Motor neuron (in vitro differentiated cells): ENCODE measurements around the gene UACA. TPM values are rescaled to one million over a fixed set of nuclear protein-coding genes. Genes with fewer than 3 reads are reported as not detected.
"Not testable (repeated sequence)": the region's sequence is repeated elsewhere in the genome, so short reads cannot be mapped to it uniquely, and the experiment has no call there.

Source experiments
- ATAC-seq, 8 experiments: fragments of 200-7000 bp; cut with Tn5 transposase; replicated peaks in 6 of 8; 2 replicates each; pipeline ENCODE4 v1.8.0; 2021; ENCODE audit warnings: mild to moderate bottlenecking in 8 of 8, moderate library complexity in 8 of 8
- H3K27ac ChIP-seq, 2 donors: fragments of 250-450 bp; sonication (Bioruptor Pico); 2 replicates each; pipeline ENCODE4 v1.9.0; 2021; ENCODE audit warnings: antibody characterized with exemption in 2 of 2, mild to moderate bottlenecking in 2 of 2, moderate library complexity in 1 of 2
- H3K4me1 ChIP-seq, 2 donors: fragments of 250-450 bp; sonication (Bioruptor Pico); replicated peaks in 1 of 2; 2 replicates each; pipeline ENCODE4 v1.6.1; 2021; ENCODE audit warnings: antibody characterized with exemption in 2 of 2, mild to moderate bottlenecking in 2 of 2, moderate library complexity in 1 of 2
- H3K4me3 ChIP-seq, 5 donors: fragments of 250-450 bp; sonication (Bioruptor Pico); 2 replicates each; pipeline ENCODE4 v1.9.0; 2021; ENCODE audit warnings: antibody characterized with exemption in 5 of 5, mild to moderate bottlenecking in 5 of 5, moderate library complexity in 4 of 5
- WGBS, 10 experiments: fragments of 450-650 bp; shearing (Covaris generic); methylation state at CpG; one replicate each; pipeline ENCODE4 v1.0.0; 2022; 5-methylcytosine and 5-hydroxymethylcytosine counted together
- in situ Hi-C, 9 experiments: fragments of 400-800 bp; cut with MboI; loops; one replicate each; pipeline ENCODE4 v1.15.0; 2021; ENCODE audit warnings: low sequenced_read_pairs in 9 of 9, low pct_unique_long_range_greater_than_20kb in 2 of 9; ENCODE audit not compliant: unreplicated experiment in 9 of 9
- total RNA-seq, 8 experiments: library from RNA; unstranded; fragments of 300-600 nt; gene quantifications; 2 replicates each; pipeline versions ENCODE4 v1.2.3 to v1.2.4, GENCODE V29; 2022

The UACA gene
- total RNA-seq, 8 experiments from 2014 or later = 4.0 to 93.6 (median 15.6) TPM

DNA sequence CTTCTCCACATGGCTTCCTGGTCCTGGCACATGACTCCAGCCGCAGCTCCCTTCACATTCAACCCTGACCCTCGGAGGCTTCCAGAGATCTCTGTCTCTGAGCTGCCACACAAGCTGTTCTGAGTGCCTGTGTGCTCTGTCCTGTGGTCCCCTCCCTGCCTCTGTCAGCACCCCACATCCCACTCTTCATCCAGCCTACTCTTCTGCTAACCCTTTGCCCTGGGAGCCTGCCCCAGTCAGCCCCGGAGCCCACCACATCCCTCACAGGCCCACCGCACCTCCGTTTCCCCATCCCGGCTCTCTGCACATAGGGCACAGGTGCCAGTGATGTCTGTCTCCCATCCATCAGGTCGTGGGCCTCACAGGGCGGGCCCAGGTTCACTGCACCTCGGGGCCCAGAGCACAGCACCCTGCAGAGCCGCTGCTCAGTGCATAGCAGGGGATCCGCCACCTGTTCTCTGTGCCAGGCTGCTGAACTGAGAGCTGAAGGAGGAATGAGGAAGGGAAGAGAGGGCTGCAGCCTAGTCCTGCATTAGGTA is 133.6 kb downstream of the UACA start:
- H3K4me1 ChIP-seq = peaks cover 22 to 30% of the 10 kb centered on the region in 2 donors
- no peak for ATAC-seq
- in situ Hi-C loops = no loop called here
- H3K27ac ChIP-seq = no peak overlapping the region
- no peak overlapping the region for H3K4me3 ChIP-seq
- WGBS, 10 experiments = 74 to 100% (median 81%) methylated on average over 1 to 4 of the region's 11 CpGs; no CpG with 5 or more reads in 2 of the 10 experiments

DNA sequence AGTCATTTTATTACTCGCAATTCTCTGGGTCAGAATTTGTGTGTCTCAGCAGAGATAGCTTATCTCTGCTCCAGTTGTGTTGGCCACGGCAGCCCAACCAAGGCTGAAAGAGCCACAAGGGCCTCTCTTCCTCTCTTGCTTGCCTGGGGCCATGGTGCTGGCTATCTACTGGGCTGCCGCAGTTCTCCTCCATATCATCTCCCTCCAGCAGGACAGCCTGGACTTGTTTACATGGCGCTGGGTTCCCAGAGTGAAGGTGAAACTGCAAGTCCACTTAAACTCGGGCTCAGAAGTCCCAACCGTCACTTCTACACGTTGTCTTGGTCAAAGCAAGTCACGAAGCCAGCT is 134.8 kb downstream of the UACA start:
- no peak for ATAC-seq
- H3K27ac ChIP-seq = no peak overlapping the region
- 60 to 97% (median 81%) methylated on average over 1 to 7 of the region's 8 CpGs; no CpG with 5 or more reads in 4 of the 10 experiments for WGBS, 10 experiments
- no peak overlapping the region for H3K4me3 ChIP-seq
- in situ Hi-C loops = no loop called here
- peaks cover 21 to 22% of the 10 kb centered on the region in 2 donors for H3K4me1 ChIP-seq

DNA sequence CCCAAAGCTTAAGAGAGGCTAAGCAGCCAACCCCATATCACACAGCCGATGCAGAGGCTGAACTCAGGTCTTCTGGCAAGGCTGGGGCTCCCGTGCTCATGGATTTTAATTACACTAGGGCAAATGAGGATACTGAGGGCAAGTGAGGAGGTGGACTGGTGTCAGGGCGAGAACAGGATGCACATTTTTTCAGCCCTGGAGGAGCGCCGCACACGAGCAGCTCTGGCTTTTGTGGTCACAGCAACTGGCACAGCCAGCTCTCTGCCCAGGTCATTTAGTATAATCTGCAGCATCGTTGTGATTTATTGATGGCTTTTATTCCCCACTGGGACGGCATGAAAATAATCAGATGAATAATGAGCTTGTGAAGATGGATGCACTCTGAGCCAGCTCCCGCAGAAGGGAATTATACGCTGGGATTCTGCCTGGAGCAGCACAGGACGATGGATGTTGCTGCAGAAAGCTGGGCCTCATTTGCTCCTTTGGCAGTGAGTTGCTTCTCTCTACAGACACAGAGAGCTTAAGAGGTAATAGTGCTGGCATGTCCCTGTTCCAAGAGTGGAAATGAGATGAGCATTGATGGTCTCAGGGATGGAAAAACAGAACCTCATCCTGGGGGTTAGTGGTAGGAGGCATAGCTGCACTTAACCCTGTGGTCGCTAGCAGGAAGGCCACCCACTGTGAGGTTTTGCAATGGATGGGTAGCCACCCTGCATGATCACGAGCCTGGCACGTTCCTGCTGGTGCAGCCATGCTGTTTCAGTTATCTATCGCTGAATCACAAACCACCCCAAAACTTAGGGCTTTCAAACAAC is 135.4 kb downstream of the UACA start:
- Histone ChIP-seq H3K4me3 (no peak overlapping the region), H3K27ac (peak overlapping the region; percentile 31 to 46), H3K4me1 (peaks cover 16 to 19% of the 10 kb centered on the region in 2 donors)
- peak in 5 of 8 experiments; percentile 91 to 96 (median 91) for ATAC-seq
- in situ Hi-C loops = no loop called here
- WGBS, 10 experiments = 0 to 49% (median 36%) methylated on average over 1 to 9 of the region's 15 CpGs; no CpG with 5 or more reads in 1 of the 10 experiments

DNA sequence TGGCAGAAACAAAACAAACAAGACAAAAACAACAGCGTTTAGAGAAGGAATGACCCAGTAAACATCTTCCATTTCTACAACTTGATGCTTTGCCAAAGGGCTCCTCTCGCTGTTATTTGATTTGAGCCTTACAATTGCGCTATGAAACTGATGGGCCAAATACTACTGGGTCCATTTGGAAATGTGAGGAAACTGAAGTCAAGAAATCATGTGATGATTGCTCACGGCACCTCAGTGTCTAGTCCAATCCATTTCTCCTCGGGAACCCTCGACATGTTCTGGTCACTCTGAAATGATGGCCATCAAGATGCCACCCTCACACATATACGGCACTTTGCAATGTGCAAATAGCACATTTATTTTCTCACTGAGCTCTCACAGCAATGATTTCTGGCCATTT is 136.0 kb downstream of the UACA start:
- H3K4me3 ChIP-seq = no peak overlapping the region
- no peak for ATAC-seq
- WGBS, 10 experiments = 11 to 100% (median 53%) methylated on average over 1 to 7 of the region's 7 CpGs; no CpG with 5 or more reads in 2 of the 10 experiments
- H3K27ac ChIP-seq = peak overlapping the region; percentile 31 to 46
- in situ Hi-C loops = no loop called here
- peaks cover 16% of the 10 kb centered on the region in 2 donors for H3K4me1 ChIP-seq

DNA sequence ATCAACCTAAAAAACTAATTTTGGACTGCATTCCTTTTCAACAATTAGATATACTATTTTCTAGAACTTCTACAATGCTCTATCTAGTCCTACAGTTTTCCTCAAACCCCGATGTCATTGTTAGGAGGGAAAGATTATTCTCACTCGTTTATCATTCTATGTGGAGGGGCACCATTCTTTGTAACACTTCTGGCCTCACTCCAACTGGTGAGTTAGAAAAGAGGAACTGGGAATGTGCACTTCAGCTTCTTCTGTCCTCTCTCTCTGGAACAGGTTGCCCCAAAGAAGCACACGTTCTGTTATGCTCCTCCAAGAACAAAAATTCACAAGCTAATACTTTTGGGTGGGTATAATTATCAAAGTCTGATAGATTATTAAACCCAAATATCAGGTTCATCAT is 137.9 kb downstream of the UACA start:
- Histone ChIP-seq H3K4me1 (peaks cover 14 to 16% of the 10 kb centered on the region in 2 donors), H3K4me3 (no peak overlapping the region), H3K27ac (no peak overlapping the region)
- no peak for ATAC-seq
- in situ Hi-C loops = no loop called here
- 50 to 100% (median 67%) methylated on average over 1 to 3 of the region's 3 CpGs for WGBS, 10 experiments

DNA sequence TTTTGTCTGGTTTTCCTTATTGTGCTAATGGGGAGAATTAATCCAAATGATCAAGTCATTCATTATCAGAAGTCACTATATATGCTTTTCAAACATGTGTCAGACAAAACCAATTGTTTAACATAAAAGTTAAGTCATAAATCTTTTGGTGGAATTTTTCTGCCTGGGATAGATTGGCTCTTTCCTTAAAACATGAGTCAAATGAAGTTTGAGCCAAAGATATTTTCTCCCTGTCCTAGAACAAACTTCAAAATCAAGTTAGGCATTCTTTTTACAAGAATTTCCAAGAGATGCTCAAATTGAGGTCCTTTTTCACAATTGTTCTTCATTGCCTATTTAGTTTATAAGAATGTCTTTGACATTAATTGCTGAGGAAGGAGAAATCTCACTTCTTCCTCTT is 138.3 kb downstream of the UACA start:
- in situ Hi-C loops = no loop called here
- H3K4me1 ChIP-seq = peaks cover 14 to 16% of the 10 kb centered on the region in 2 donors
- no peak overlapping the region for H3K27ac ChIP-seq
- H3K4me3 ChIP-seq = no peak overlapping the region
- ATAC-seq = no peak

DNA sequence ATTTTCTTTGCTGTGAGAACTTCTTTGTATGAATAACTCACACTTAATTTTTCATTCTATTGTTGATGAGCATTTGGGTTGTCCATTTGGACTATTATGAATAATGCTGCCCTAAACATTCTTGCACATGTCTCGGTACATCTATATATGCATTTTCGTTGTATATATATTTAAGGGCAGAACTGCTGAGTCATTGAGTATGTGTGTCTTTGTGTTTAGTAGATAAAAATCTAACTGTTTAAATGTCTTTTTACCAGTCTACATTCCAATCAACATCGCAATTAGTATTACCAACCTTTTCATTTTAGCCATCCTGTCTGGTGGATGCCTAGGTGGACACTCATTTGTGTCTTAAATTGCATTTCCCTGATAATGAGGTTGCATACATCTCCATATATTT is 144.4 kb downstream of the UACA start:
- in situ Hi-C loops = loop anchor here in 1 of 9 experiments (25.0 kb wide), 1 partner anchor 443 kb away; no protein-coding TSS in a partner anchor
- 42 to 98% (median 87%) methylated on average over 2 to 3 of the region's 3 CpGs; no CpG with 5 or more reads in 1 of the 10 experiments for WGBS, 10 experiments
- Histone ChIP-seq H3K4me3 (no peak overlapping the region), H3K4me1 (no peaks in the 10 kb centered on the region), H3K27ac (no peak overlapping the region)
- ATAC-seq = no peak

DNA sequence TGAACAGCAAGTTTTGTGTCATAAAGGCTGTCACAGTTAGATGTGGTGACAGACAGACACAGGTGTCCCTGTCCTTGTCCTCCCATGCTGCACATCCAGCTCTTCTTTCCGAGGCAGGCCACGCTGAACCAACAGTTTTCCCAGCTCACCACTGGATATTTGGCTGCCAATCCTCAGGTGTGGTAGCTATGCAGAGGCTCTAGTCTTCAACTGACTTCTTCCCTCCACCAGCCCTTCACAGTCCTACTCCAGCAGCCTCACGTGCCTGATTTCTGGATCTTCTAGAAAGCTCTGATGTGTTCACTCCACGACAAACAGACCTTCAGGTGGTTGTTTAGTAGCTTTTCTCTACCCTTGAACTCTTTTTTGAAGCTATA is 145.5 kb downstream of the UACA start:
- H3K4me3 ChIP-seq = no peak overlapping the region
- 67 to 100% (median 94%) methylated on average over 2 to 4 of the region's 4 CpGs; no CpG with 5 or more reads in 3 of the 10 experiments for WGBS, 10 experiments
- H3K27ac ChIP-seq = no peak overlapping the region
- ATAC-seq = no peak
- in situ Hi-C loops = loop anchor here in 1 of 9 experiments (25.0 kb wide), 1 partner anchor 444 kb away; no protein-coding TSS in a partner anchor
- H3K4me1 ChIP-seq = no peaks in the 10 kb centered on the region

DNA sequence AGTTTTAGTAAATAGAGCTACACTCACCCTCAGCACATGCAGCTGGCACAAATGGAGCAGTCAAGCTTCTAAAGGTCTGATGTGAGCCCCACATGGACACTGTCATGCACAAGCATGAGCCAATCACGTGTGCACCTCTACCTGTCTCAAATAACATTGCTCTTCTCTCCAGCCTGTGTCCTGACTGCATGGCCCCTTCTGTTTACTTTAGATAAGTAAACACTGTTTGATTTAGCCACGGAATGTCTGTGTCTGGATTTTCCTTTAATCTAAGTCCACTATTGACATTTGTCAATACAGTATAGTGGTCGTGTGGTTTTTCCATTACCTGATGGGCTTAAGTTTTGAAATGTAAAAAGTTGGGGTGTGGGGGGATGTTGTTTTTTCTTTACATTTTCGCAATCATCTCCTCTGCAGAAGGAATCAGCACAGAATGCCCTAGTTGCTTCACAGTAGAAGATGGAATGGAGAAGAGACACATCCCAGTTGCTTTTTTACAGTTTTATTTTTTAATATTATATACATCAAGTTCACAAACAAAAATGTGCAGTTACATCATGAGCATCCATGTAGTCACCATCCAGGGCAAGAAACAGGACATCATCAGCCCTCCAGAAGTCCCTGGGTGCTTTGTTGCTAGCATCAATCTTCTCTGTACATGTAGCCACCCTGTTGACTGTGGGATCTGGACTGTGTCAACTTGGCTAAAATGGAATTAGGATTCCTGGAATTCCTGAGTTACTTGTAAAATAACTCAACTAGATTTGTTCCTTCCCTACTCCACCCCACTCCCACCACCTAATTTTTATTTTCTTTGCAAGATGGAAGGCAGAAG is 146.1 kb downstream of the UACA start:
- in situ Hi-C loops = loop anchor here in 1 of 9 experiments (25.0 kb wide), 1 partner anchor 445 kb away; no protein-coding TSS in a partner anchor
- 0 to 100% (median 71%) methylated on average over 1 to 4 of the region's 4 CpGs for WGBS, 10 experiments
- peak in 2 of 8 experiments; percentile 16 to 17 for ATAC-seq
- H3K4me3 ChIP-seq = no peak overlapping the region
- no peak overlapping the region for H3K27ac ChIP-seq
- no peaks in the 10 kb centered on the region for H3K4me1 ChIP-seq

DNA sequence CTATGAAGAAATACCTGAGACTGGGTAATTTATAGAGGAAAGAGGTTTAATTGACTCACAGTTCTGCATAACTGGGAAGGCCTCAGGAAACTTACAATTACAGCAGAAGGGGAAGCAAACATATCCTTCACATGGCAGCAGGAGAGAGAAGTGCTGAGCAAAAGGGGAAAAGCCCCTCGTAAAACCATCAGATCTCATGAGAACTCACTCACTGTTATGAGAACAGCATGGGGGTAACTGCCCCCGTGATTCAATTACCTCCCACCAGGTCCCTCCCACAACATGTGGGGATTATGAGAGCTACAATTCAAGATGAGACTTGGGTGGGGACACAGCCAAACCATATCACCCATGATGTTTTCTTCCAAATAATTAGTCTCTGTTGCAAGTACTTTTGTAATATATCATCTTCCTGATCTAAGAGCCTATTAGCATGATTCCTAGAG is 147.0 kb downstream of the UACA start:
- not testable (repeated sequence) for ATAC-seq, H3K4me3 ChIP-seq, H3K27ac ChIP-seq, H3K4me1 ChIP-seq
- in situ Hi-C loops = loop anchor here in 1 of 9 experiments (25.0 kb wide), 1 partner anchor 446 kb away; no protein-coding TSS in a partner anchor
- 50 to 75% methylated on average over 2 of the region's 2 CpGs; no CpG with 5 or more reads in 8 of the 10 experiments for WGBS, 10 experiments

DNA sequence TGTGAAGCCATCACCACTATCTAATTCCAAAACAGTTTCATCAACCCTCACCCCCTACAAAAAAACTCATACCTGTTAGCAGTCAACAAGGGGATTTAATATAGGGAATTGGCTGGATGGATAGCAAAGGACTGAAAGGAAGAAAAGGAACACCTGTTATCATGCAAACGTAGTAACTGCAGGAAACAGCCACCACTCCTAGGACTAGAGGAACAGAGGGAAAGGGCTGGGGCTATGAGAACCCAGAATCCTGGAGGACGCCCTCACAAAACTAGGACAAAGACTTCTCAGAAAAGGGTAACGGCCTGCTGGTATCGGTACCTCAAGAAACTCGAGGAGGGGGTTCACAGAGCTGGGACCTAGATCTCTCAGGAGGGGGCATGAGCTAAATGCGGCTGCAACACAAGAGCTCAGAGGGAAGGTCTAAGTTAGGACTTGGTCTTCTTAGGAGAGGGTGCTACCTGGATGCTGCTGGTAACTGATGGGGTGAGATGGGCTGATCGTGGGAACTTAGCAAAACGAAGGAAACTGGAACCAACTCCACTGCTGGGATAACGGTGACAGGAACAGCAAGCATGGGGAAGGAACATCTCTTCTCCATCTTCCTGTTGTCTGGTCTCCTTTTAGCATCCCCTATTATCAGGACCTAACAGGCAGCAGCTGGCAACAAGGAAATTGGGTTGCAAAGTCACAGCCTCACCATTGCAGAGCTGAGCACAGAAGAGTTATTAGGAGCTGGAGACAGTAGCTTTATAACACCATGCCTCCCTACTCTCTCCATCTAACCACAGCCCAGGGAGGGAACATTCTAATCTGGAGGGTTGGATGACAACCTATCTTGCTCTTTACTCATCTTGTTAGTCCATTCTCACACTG is 147.7 kb downstream of the UACA start:
- in situ Hi-C loops = loop anchor here in 1 of 9 experiments (25.0 kb wide), 1 partner anchor 447 kb away; no protein-coding TSS in a partner anchor
- H3K27ac ChIP-seq = no peak overlapping the region
- no peak for ATAC-seq
- H3K4me3 ChIP-seq = no peak overlapping the region
- H3K4me1 ChIP-seq = no peaks in the 10 kb centered on the region
- 40 to 85% (median 73%) methylated on average over 1 to 9 of the region's 9 CpGs; no CpG with 5 or more reads in 1 of the 10 experiments for WGBS, 10 experiments

DNA sequence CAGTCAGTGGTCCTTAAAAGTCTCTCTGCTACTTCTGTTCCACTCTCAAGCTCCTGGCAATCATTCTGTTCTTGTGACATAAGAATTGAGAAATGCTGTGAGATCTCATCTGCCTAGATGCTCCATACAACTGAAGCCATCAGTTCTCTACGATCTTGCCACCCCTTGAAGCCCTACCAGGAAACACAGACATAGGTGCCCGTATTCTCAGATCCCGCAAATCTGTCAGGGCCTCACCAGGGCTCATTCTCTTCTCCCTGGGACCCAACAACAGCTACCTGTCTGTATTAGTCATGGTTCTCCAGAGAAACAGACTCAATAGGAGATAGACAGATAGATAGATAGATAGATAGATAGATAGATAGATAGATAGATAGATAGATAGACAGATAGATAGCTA is 149.1 kb downstream of the UACA start:
- in situ Hi-C loops = loop anchor here in 1 of 9 experiments (25.0 kb wide), 1 partner anchor 448 kb away; no protein-coding TSS in a partner anchor
- no peak for ATAC-seq
- no peak overlapping the region for H3K4me3 ChIP-seq
- H3K27ac ChIP-seq = no peak overlapping the region
- WGBS, 10 experiments = 29 to 100% (median 96%) methylated on average over 1 to 3 of the region's 3 CpGs; no CpG with 5 or more reads in 4 of the 10 experiments
- H3K4me1 ChIP-seq = no peaks in the 10 kb centered on the region
